Mesothelial cell of epicardium (in vitro differentiated cells): ENCODE measurements around the gene APC2. TPM values are rescaled to one million over a fixed set of nuclear protein-coding genes. Genes with fewer than 3 reads are reported as not detected.
A peak's percentile ranks its signal among the peaks of the same experiment; 100 is the strongest.
"Not testable (repeated sequence)": the region's sequence is repeated elsewhere in the genome, so short reads cannot be mapped to it uniquely, and the experiment has no call there.

Experiments
- DNase-seq, 2 experiments: peaks; one replicate each; pipeline ENCODE4 v3.0.0; 2021; ENCODE audit warnings: low spot score in 2 of 2; ENCODE audit not compliant: unreplicated experiment in 2 of 2
- H3K27ac Mint-ChIP-seq: 2 replicates; pipeline ENCODE4 v1.8.0; 2021; ENCODE audit warnings: mixed read lengths
- H3K27me3 Mint-ChIP-seq: 2 replicates; pipeline ENCODE4 v1.8.0; 2021; ENCODE audit warnings: low read depth, mixed read lengths
- H3K36me3 Mint-ChIP-seq: 2 replicates; pipeline ENCODE4 v1.8.0; 2021; ENCODE audit warnings: mixed read lengths
- H3K4me1 Mint-ChIP-seq: 2 replicates; pipeline ENCODE4 v1.8.0; 2021; ENCODE audit warnings: mixed read lengths
- H3K4me3 Mint-ChIP-seq: 2 replicates; pipeline ENCODE4 v1.8.0; 2021; ENCODE audit warnings: mild to moderate bottlenecking, moderate library complexity, mixed read lengths
- H3K9me3 Mint-ChIP-seq: 2 replicates; pipeline ENCODE4 v1.8.0; 2021; ENCODE audit warnings: mixed read lengths
- CTCF ChIP-seq: fragments of 200-600 bp; sonication (generic); IDR thresholded peaks from one replicate; pipeline ENCODE4 v1.5.0; 2021; ENCODE audit warnings: antibody characterized with exemption; ENCODE audit not compliant: unreplicated experiment
- total RNA-seq: library from RNA; stranded (reverse); gene quantifications from 3 replicates; pipeline ENCODE4 v1.2.1, GENCODE V29; 2021

APC2 gene
- total RNA-seq, 1 donor from 2014 or later: 2.3 TPM

- Mint-ChIP-seq H3K4me3 (peak overlapping the region; percentile 100), H3K4me1 (peaks cover 12% of the 10 kb centered on the region), H3K36me3 (peaks cover 23% of the 10 kb centered on the region), H3K27me3 (no peaks in the 10 kb centered on the region), H3K9me3 (no peaks in the 10 kb centered on the region), H3K27ac (peak overlapping the region; percentile 100)
- no peak for TF ChIP-seq CTCF
- DNase-seq: no peak
Observed at GRCh38 chr19:1437609-1438008, 12.3 kb upstream of the APC2 start.

DNA sequence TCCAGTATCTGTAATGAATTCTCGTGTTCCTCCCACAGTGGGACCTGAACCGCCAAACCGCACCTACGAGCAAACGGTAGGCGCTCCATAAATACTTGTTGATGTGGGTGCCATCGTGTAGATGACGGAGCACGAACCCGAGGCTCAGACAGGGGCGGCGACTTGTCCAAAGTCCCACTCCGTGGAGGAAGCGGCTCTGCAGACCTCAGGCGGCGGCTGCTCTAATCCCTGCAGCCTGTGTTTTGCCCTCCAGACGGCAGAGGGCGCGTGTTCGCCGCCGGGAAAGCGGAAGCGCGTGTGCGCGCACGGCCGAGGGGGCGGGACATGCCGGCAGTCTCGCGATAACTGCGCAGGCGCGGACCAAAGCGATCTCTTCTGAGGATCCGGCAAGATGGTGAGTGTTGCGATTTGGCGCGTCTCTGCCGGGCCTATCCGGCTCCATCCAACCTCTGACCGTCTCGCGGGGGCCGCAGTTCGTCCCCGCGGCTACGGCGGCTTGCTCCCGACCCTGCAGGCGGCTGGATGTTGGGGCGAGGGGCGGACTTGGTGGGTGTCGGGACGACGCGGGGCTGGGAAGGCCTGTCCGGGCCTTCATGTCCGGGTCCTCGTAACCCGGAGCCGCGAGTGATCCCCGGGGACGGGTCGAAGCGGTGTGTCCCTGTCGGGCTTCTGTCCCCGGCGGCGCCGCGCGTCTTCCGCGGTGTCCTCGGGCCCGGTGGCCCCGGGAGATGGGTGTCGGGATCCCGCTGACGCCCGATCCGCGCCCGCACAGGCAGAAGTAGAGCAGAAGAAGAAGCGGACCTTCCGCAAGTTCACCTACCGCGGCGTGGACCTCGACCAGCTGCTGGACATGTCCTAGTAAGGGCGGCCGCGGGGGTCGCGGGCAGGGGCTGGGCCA is 11.6 kb upstream of the APC2 start, which contains the start of gene RPS15:
Gene RPS15, plus strand, starts transcription at position 362 of the 898 bp plus-strand sequence. Its CDS starts 30 bp downstream, at position 392.
- peak within 1 kb of the TSS; percentile 100 for H3K27ac Mint-ChIP-seq
- TF ChIP-seq CTCF: peak; percentile 88
- DNase-seq: peak; percentile 96 to 98
- peak within 1 kb of the TSS; percentile 100 for H3K4me3 Mint-ChIP-seq
- H3K9me3 Mint-ChIP-seq: no peaks in the 10 kb centered on the region
- H3K36me3 Mint-ChIP-seq: peaks cover 25% of the 10 kb centered on the region
- H3K4me1 Mint-ChIP-seq: peaks cover 12% of the 10 kb centered on the region
- H3K27me3 Mint-ChIP-seq: no peaks in the 10 kb centered on the region

GRCh38 chr19:1438933-1439354 is 11.0 kb upstream of the APC2 start:
- TF ChIP-seq CTCF: no peak
- H3K27me3 Mint-ChIP-seq: peaks cover under 1% of the 10 kb centered on the region
- H3K27ac Mint-ChIP-seq: peak overlapping the region; percentile 90
- peaks cover 12% of the 10 kb centered on the region for H3K4me1 Mint-ChIP-seq
- peaks cover 25% of the 10 kb centered on the region for H3K36me3 Mint-ChIP-seq
- no peaks in the 10 kb centered on the region for H3K9me3 Mint-ChIP-seq
- H3K4me3 Mint-ChIP-seq: peak overlapping the region; percentile 100
- DNase-seq: no peak

- Mint-ChIP-seq H3K4me3 (peak overlapping the region; percentile 100), H3K4me1 (peaks cover 12% of the 10 kb centered on the region), H3K27ac (peak overlapping the region; percentile 81), H3K36me3 (peaks cover 25% of the 10 kb centered on the region)
- H3K9me3 Mint-ChIP-seq, H3K27me3 Mint-ChIP-seq, DNase-seq: not testable (repeated sequence)
Observed at GRCh38 chr19:1439525-1440417, 10.2 kb upstream of the APC2 start.

- peaks cover 23% of the 10 kb centered on the region for H3K36me3 Mint-ChIP-seq
- H3K4me3 Mint-ChIP-seq: peak overlapping the region; percentile 100
- no peak for TF ChIP-seq CTCF
- H3K9me3 Mint-ChIP-seq: no peaks in the 10 kb centered on the region
- H3K27me3 Mint-ChIP-seq: peaks cover 11% of the 10 kb centered on the region
- H3K4me1 Mint-ChIP-seq: peaks cover 12% of the 10 kb centered on the region
- no peak overlapping the region for H3K27ac Mint-ChIP-seq
- no peak for DNase-seq
Observed at GRCh38 chr19:1440418-1440801, 9.5 kb upstream of the APC2 start.
